IPS-18c (cell line): ENCODE results near the gene KLHL7.

Experiments used
- H3K4me3 ChIP-seq: 2 replicates; pipeline ENCODE4 v1.7.0; 2013; ENCODE audit warnings: low read depth, mild to moderate bottlenecking, low read length, moderate library complexity; ENCODE audit not compliant: insufficient read depth
- H3K9me3 ChIP-seq: one replicate; pipeline ENCODE4 v1.6.1; 2013; ENCODE audit warnings: mild to moderate bottlenecking, low read length, moderate library complexity; ENCODE audit not compliant: control insufficient read depth, insufficient read depth

The KLHL7 gene

GRCh38 chr7:23105644-23106056, at the start of gene KLHL7:
TSS of gene KLHL7 (plus strand) at chr7:23105785. CDS start at chr7:23106027, 242 bp downstream.
- H3K4me3 ChIP-seq = peak within 1 kb of the TSS; percentile 79
- H3K9me3 ChIP-seq = no peaks in the 10 kb centered on the region

GRCh38 chr7:23058408-23059096, 47.0 kb upstream of the KLHL7 start:
- no peak overlapping the region for H3K4me3 ChIP-seq
- H3K9me3 ChIP-seq = no peaks in the 10 kb centered on the region

- no peaks in the 10 kb centered on the region for H3K9me3 ChIP-seq
- H3K4me3 ChIP-seq = no peak overlapping the region
Measured at GRCh38 chr7:23061327-23061726, 44.3 kb upstream of the KLHL7 start.

- H3K4me3 ChIP-seq = no peak overlapping the region
Measured at GRCh38 chr7:23062452-23062851, 43.1 kb upstream of the KLHL7 start.

GRCh38 chr7:23065974-23066373, 39.6 kb upstream of the KLHL7 start:
- Histone ChIP-seq H3K9me3 (no peaks in the 10 kb centered on the region), H3K4me3 (no peak overlapping the region)

More at GRCh38 chr7:23062452-23062851, 43.1 kb upstream of the KLHL7 start:
- no peaks in the 10 kb centered on the region for H3K9me3 ChIP-seq

GRCh38 chr7:23067271-23067670, 38.3 kb upstream of the KLHL7 start:
- no peaks in the 10 kb centered on the region for H3K9me3 ChIP-seq

GRCh38 chr7:23072048-23072447, 33.5 kb upstream of the KLHL7 start:
- Histone ChIP-seq H3K4me3 (no peak overlapping the region), H3K9me3 (no peaks in the 10 kb centered on the region)

More at GRCh38 chr7:23067271-23067670, 38.3 kb upstream of the KLHL7 start:
- H3K4me3 ChIP-seq = no peak overlapping the region

GRCh38 chr7:23072922-23073321, 32.7 kb upstream of the KLHL7 start:
- no peak overlapping the region for H3K4me3 ChIP-seq
- no peaks in the 10 kb centered on the region for H3K9me3 ChIP-seq

- no peaks in the 10 kb centered on the region for H3K9me3 ChIP-seq
- H3K4me3 ChIP-seq = no peak overlapping the region
Measured at GRCh38 chr7:23074443-23075261, 30.9 kb upstream of the KLHL7 start.

GRCh38 chr7:23075571-23075970, 30.0 kb upstream of the KLHL7 start:
- Histone ChIP-seq H3K9me3 (no peaks in the 10 kb centered on the region), H3K4me3 (no peak overlapping the region)

GRCh38 chr7:23076772-23077171, 28.8 kb upstream of the KLHL7 start:
- Histone ChIP-seq H3K9me3 (no peaks in the 10 kb centered on the region), H3K4me3 (no peak overlapping the region)

GRCh38 chr7:23093111-23093510, 12.5 kb upstream of the KLHL7 start:
- peaks cover 2% of the 10 kb centered on the region for H3K9me3 ChIP-seq
- no peak overlapping the region for H3K4me3 ChIP-seq

GRCh38 chr7:23093546-23093945, 12.0 kb upstream of the KLHL7 start:
- peaks cover 2% of the 10 kb centered on the region for H3K9me3 ChIP-seq
- no peak overlapping the region for H3K4me3 ChIP-seq

- no peak overlapping the region for H3K4me3 ChIP-seq
- peaks cover 2% of the 10 kb centered on the region for H3K9me3 ChIP-seq
Measured at GRCh38 chr7:23096518-23097290, 8.9 kb upstream of the KLHL7 start.

- H3K9me3 ChIP-seq = peaks cover 2% of the 10 kb centered on the region
- no peak overlapping the region for H3K4me3 ChIP-seq
Measured at GRCh38 chr7:23098029-23098428, 7.6 kb upstream of the KLHL7 start.

GRCh38 chr7:23098460-23098859, 7.1 kb upstream of the KLHL7 start:
- Histone ChIP-seq H3K9me3 (peaks cover 2% of the 10 kb centered on the region), H3K4me3 (no peak overlapping the region)

GRCh38 chr7:23100697-23101096, 4.9 kb upstream of the KLHL7 start:
- Histone ChIP-seq H3K9me3 (peaks cover 2% of the 10 kb centered on the region), H3K4me3 (no peak overlapping the region)
